ENCODE measurements around the gene CFAP65. TPM values are rescaled to one million over a fixed set of nuclear protein-coding genes. Genes with fewer than 3 reads are reported as not detected.

The CFAP65 gene
- total RNA-seq, 4 donors from 2014 or later: not detected

DNA sequence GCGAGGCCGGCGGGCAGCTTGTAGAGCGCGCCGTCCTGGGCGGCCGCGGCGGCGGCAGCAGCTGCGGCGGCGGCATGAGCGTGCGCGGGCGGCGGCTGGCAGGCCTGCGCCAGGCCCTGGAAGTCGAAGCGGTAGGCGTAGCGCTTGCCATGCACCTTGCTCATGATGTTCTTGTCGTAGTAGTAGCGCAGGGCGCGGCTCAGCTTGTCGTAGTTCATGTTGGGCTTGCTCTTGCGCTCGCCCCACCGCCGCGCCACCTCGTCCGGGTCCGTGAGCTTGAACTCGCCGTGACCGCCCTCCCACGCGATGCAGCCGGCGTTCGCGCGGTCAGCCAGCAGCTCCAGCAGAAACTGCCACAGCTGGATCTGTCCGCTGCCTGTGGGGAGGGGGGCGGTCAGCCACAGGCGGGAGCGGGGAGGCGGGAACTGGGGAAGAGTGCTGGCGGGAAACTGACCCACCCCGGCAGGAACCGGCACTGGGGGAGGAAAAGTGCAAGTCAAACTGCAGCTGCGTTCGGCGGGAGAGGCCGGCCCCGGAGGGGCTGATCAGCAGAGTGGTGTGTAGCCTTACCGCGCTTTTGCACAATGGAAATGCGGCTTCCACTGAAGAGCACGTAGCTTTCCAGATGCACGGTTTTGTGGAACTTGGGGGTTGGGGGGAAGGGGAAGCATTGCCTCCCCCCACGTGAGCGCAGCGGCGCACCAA, 59.3 kb downstream of the CFAP65 start:
- no peak for ATAC-seq
- 2% methylated on average over 17 of the region's 69 CpGs; no CpG with 5 or more reads in 1 of the 2 donors for WGBS, 2 donors (ENCODE audit: low coverage in 1 of 2)

DNA sequence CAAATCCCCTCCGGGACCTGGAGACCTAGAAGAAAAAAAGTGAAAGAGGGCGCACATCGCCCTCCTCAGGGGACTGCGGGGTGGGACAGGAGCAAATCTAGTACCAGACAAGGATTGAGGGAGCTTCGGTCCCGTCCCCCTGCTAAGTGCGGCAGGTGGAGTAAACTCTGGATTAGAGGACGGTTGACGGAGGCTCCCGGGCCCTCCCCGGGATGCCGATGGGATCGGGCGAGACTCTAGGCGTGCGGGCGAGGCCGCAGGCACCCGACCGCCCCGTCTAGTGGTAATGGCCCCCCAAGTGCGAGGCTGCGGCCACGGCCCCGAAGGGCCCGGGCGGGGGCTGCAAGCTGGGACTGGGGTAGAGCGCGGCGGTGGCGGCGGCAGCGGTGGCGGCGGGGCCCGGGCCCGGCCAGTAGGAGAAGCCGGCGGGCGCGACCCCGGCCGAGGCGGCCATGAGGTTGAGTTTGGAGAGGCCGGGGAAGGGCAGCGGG, 59.9 kb downstream of the CFAP65 start:
- WGBS, 2 donors (ENCODE audit: low coverage in 1 of 2): 4% methylated on average over 4 of the region's 46 CpGs; no CpG with 5 or more reads in 1 of the 2 donors
- H3K36me3 ChIP-seq: no peaks in the 10 kb centered on the region
- no peak overlapping the region for H3K27ac ChIP-seq
- no peak for ATAC-seq
- H3K4me3 ChIP-seq: peak overlapping the region in 1 of 2 donors; percentile 41
- no peaks in the 10 kb centered on the region for H3K9me3 ChIP-seq
- TF ChIP-seq POLR2AphosphoS5 (IDR thresholded peaks at IDR 0.05): no peak
- TF ChIP-seq, protein P1, sequence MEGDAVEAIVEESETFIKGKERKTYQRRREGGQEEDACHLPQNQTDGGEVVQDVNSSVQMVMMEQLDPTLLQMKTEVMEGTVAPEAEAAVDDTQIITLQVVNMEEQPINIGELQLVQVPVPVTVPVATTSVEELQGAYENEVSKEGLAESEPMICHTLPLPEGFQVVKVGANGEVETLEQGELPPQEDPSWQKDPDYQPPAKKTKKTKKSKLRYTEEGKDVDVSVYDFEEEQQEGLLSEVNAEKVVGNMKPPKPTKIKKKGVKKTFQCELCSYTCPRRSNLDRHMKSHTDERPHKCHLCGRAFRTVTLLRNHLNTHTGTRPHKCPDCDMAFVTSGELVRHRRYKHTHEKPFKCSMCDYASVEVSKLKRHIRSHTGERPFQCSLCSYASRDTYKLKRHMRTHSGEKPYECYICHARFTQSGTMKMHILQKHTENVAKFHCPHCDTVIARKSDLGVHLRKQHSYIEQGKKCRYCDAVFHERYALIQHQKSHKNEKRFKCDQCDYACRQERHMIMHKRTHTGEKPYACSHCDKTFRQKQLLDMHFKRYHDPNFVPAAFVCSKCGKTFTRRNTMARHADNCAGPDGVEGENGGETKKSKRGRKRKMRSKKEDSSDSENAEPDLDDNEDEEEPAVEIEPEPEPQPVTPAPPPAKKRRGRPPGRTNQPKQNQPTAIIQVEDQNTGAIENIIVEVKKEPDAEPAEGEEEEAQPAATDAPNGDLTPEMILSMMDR (IDR thresholded peaks at IDR 0.05): no peak
- no peak for TF ChIP-seq EP300 (IDR thresholded peaks at IDR 0.05)
- H3K27me3 ChIP-seq: peaks cover 100% of the 10 kb centered on the region
- H3K4me1 ChIP-seq: peaks cover 0 to 59% (median 25%) of the 10 kb centered on the region in 3 donors

More for the DNA sequence above, 59.3 kb downstream of the CFAP65 start:
- Histone ChIP-seq H3K4me1 (peaks cover 0 to 59% (median 25%) of the 10 kb centered on the region in 3 donors), H3K27me3 (peaks cover 100% of the 10 kb centered on the region), H3K4me3 (peak overlapping the region in 1 of 2 donors; percentile 41), H3K9me3 (no peaks in the 10 kb centered on the region), H3K27ac (no peak overlapping the region), H3K36me3 (no peaks in the 10 kb centered on the region)
- TF ChIP-seq EP300 (IDR thresholded peaks at IDR 0.05) (no peak), POLR2AphosphoS5 (IDR thresholded peaks at IDR 0.05) (no peak)

DNA sequence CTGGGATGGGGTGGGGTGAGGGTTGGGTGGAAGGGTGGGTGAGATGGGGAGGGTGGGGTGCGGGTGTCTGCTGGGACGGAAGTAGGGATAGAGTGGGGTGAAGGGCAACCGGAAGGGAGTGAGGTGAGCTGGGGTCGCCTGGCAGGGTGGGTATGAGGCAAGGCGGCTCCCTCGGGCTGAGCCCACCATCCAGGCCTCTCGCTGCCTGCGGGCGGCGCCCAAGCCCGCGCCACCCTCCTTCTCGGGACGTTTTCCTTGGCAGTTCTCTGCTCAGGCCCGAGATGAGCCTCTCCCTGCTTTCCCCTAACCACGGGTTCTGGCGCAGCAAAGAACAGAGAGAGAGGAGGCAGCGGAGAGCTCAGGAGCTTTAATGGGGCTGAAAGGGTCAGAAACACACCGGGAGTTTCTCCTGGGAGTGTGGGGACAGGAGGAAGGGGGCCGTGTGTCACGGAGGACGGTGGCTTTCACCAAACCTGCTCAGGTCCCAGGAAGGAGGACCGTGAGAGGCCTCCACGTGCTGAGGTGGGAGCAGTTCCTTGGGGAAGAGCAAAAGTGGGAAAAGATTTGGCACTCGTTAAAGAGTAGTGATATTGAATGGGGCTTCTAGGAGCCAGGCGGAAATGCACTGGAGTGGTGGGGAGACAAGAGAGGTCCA, 60.5 kb downstream of the CFAP65 start:
- Histone ChIP-seq H3K27me3 (peaks cover 100% of the 10 kb centered on the region), H3K4me1 (peaks cover 0 to 59% (median 25%) of the 10 kb centered on the region in 3 donors), H3K9me3 (no peaks in the 10 kb centered on the region), H3K27ac (no peak overlapping the region), H3K36me3 (no peaks in the 10 kb centered on the region), H3K4me3 (peak overlapping the region in 1 of 2 donors; percentile 41)
- WGBS, 2 donors (ENCODE audit: low coverage in 1 of 2): 3 to 5% methylated on average over 13 to 24 of the region's 26 CpGs
- TF ChIP-seq, protein P1 (IDR thresholded peaks at IDR 0.05): no peak
- no peak for TF ChIP-seq EP300 (IDR thresholded peaks at IDR 0.05)
- TF ChIP-seq POLR2A (IDR thresholded peaks at IDR 0.05): no peak
- TF ChIP-seq POLR2AphosphoS5 (IDR thresholded peaks at IDR 0.05): no peak
- no peak for ATAC-seq

DNA sequence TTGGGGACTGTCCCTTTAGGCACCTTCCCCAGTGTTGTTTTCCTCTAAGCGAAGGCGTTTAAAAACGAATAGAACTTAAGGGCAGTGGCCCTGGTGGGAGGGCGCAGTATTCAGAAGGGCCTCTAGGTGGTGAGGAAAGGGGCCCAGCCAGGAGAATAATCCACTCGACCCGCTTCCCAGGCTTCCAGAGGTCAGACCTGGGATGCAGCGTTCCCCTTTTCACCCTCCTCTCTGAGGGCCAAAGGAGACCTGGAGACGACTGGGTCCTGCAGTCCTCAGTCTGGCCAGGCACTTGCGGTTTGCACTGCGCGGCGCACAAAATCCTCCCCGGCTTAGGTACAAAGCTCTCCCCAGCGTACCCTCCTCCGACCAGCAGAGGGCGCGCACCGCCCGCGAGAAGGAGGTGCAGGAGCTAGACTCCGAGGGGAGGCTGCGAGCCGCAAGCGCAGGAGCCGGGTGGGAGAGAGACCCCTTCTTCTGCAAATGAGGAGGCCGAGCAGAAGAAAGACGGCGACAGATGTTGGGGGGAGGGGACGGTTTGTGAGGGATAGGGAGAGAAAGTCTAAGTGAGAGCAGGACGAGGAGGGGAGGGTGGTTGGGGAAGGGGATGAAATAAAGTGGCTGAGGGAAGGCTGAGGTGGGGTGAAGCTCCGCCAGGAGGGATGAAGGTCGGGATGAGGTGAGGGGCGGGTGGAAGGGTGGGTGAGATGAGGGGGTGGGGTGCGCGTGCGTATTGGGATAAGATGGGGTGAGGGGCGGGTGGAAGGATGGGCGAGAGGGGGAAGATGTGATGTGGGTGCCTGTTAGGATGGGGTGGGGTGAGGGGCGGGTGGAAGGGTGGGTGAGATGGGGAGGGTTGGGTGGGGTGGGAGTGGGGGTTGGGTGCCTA, 61.2 kb downstream of the CFAP65 start:
- Histone ChIP-seq H3K4me1 (peaks cover 0 to 52% (median 21%) of the 10 kb centered on the region in 3 donors), H3K4me3 (peak overlapping the region in 1 of 2 donors; percentile 22)

More for the DNA sequence above, 61.2 kb downstream of the CFAP65 start:
- ATAC-seq: peak; percentile 80
- 1 to 3% methylated on average over 6 to 18 of the region's 39 CpGs for WGBS, 2 donors (ENCODE audit: low coverage in 1 of 2)
- no peak for TF ChIP-seq POLR2AphosphoS5 (IDR thresholded peaks at IDR 0.05)
- TF ChIP-seq, protein P1 (IDR thresholded peaks at IDR 0.05): peak in 3 of 4 experiments; percentile 77 to 90 (median 81)
- Histone ChIP-seq H3K27me3 (peaks cover 100% of the 10 kb centered on the region), H3K27ac (no peak overlapping the region), H3K9me3 (no peaks in the 10 kb centered on the region), H3K36me3 (no peaks in the 10 kb centered on the region)

All from gastroesophageal sphincter (tissue), 4 donors.